HG03175 (cell line): ENCODE measurements around the gene AP1G2.
A peak's percentile ranks its signal among the peaks of the same experiment; 100 is the strongest.

Experiments
- ATAC-seq: cut with Tn5 transposase; IDR thresholded peaks from one replicate; pipeline ENCODE4 v1.9.1; 2021; ENCODE audit warnings: mild to moderate bottlenecking, moderate library complexity; ENCODE audit not compliant: unreplicated experiment

Gene AP1G2

GRCh38 chr14:23571701-23572523 lies 4.3 kb upstream of the AP1G2 start:
- ATAC-seq = no peak

- no peak for ATAC-seq
These were observed 3.4 kb upstream of the AP1G2 start for GRCh38 chr14:23570806-23571483.

- no peak for ATAC-seq
These were observed 2.0 kb upstream of the AP1G2 start for GRCh38 chr14:23569443-23570151.

GRCh38 chr14:23568600-23569331 lies 1.2 kb upstream of the AP1G2 start:
- no peak for ATAC-seq

- ATAC-seq = no peak
These were observed 519 bp upstream of the AP1G2 start for GRCh38 chr14:23568021-23568599.

GRCh38 chr14:23566778-23567185 lies 809 bp downstream of the AP1G2 start:
- peak; percentile 11 for ATAC-seq

- ATAC-seq = no peak
These were observed 1.3 kb downstream of the AP1G2 start for GRCh38 chr14:23566112-23566777.

- ATAC-seq = no peak
These were observed 2.0 kb downstream of the AP1G2 start for GRCh38 chr14:23565626-23566025.

GRCh38 chr14:23564876-23565275 lies 2.7 kb downstream of the AP1G2 start:
- ATAC-seq = no peak

- ATAC-seq = no peak
These were observed 3.3 kb downstream of the AP1G2 start for GRCh38 chr14:23564181-23564812.

GRCh38 chr14:23563473-23564180 lies 4.0 kb downstream of the AP1G2 start:
- ATAC-seq = no peak

GRCh38 chr14:23562822-23563472 lies 4.6 kb downstream of the AP1G2 start:
- no peak for ATAC-seq

GRCh38 chr14:23561873-23562821 lies 5.4 kb downstream of the AP1G2 start:
- no peak for ATAC-seq

- no peak for ATAC-seq
These were observed 6.3 kb downstream of the AP1G2 start for GRCh38 chr14:23561259-23561658.

- ATAC-seq = no peak
These were observed 7.6 kb downstream of the AP1G2 start for GRCh38 chr14:23559926-23560520.

- no peak for ATAC-seq
These were observed 8.3 kb downstream of the AP1G2 start for GRCh38 chr14:23559010-23559925.
